ENCODE data around the gene NR6A1. TPM values are rescaled to one million over a fixed set of nuclear protein-coding genes. Genes with fewer than 3 reads are reported as not detected.

Gene NR6A1
- total RNA-seq, 1 donor from 2014 or later: 302 TPM

GRCh38 chr9:124743686-124744348, 27.3 kb downstream of the NR6A1 start:
- TF ChIP-seq EZH2 (IDR thresholded peaks at IDR 0.05): no peak
- TF ChIP-seq, protein P1, sequence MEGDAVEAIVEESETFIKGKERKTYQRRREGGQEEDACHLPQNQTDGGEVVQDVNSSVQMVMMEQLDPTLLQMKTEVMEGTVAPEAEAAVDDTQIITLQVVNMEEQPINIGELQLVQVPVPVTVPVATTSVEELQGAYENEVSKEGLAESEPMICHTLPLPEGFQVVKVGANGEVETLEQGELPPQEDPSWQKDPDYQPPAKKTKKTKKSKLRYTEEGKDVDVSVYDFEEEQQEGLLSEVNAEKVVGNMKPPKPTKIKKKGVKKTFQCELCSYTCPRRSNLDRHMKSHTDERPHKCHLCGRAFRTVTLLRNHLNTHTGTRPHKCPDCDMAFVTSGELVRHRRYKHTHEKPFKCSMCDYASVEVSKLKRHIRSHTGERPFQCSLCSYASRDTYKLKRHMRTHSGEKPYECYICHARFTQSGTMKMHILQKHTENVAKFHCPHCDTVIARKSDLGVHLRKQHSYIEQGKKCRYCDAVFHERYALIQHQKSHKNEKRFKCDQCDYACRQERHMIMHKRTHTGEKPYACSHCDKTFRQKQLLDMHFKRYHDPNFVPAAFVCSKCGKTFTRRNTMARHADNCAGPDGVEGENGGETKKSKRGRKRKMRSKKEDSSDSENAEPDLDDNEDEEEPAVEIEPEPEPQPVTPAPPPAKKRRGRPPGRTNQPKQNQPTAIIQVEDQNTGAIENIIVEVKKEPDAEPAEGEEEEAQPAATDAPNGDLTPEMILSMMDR (IDR thresholded peaks at IDR 0.05): no peak
- TF ChIP-seq EZH2phosphoT487 (IDR thresholded peaks at IDR 0.05): no peak
- Mint-ChIP-seq H3K27me3 (ENCODE audit: insufficient read depth, low read depth) (no peaks in the 10 kb centered on the region), H3K9me3 (peaks cover 2% of the 10 kb centered on the region), H3K27ac (no peak overlapping the region), H3K4me3 (no peak overlapping the region), H3K36me3 (peaks cover 8% of the 10 kb centered on the region), H3K4me1 (peaks cover 30% of the 10 kb centered on the region)
- Histone ChIP-seq H3K27me3 (no peaks in the 10 kb centered on the region), H3K9ac (no peak overlapping the region), H3K79me2 (ENCODE audit: low read depth) (peaks cover 100% of the 10 kb centered on the region), H3K9me3 (ENCODE audit: low read depth) (no peaks in the 10 kb centered on the region), H3K36me3 (no peaks in the 10 kb centered on the region), H3K27ac (no peak overlapping the region), H4K20me1 (ENCODE audit: low read depth) (peaks cover 94% of the 10 kb centered on the region), H3F3A (ENCODE audit: low read depth) (peaks cover 16% of the 10 kb centered on the region), H3K4me3 (no peak overlapping the region), H3K4me1 (peaks cover 4% of the 10 kb centered on the region), H2AFZ (replicated peaks) (no peak overlapping the region), H3K4me2 (no peak overlapping the region)
- no peak for DNase-seq (ENCODE audit: low spot score)

GRCh38 chr9:124742940-124743339, 28.2 kb downstream of the NR6A1 start:
- Histone ChIP-seq H3K9me3 (ENCODE audit: low read depth) (no peaks in the 10 kb centered on the region), H3K27ac (no peak overlapping the region), H2AFZ (replicated peaks) (no peak overlapping the region), H3K4me2 (no peak overlapping the region), H3K4me1 (peaks cover 4% of the 10 kb centered on the region), H3K36me3 (no peaks in the 10 kb centered on the region), H3K4me3 (no peak overlapping the region), H4K20me1 (ENCODE audit: low read depth) (peaks cover 94% of the 10 kb centered on the region), H3K79me2 (ENCODE audit: low read depth) (peaks cover 100% of the 10 kb centered on the region), H3K27me3 (no peaks in the 10 kb centered on the region), H3F3A (ENCODE audit: low read depth) (peaks cover 13% of the 10 kb centered on the region), H3K9ac (no peak overlapping the region)
- no peak for DNase-seq (ENCODE audit: low spot score)
- no peaks in the 10 kb centered on the region for H3K27me3 Mint-ChIP-seq (ENCODE audit: insufficient read depth, low read depth)
- H3K4me1 Mint-ChIP-seq: peaks cover 30% of the 10 kb centered on the region
- TF ChIP-seq EZH2 (IDR thresholded peaks at IDR 0.05) (no peak), EZH2phosphoT487 (IDR thresholded peaks at IDR 0.05) (no peak)
- no peak overlapping the region for H3K4me3 Mint-ChIP-seq
- H3K27ac Mint-ChIP-seq: peak overlapping the region; percentile 86
- peaks cover 8% of the 10 kb centered on the region for H3K36me3 Mint-ChIP-seq
- H3K9me3 Mint-ChIP-seq: peaks cover 2% of the 10 kb centered on the region

GRCh38 chr9:124741662-124742061, 29.4 kb downstream of the NR6A1 start:
- no peak overlapping the region for H3K9ac ChIP-seq
- H3K36me3 ChIP-seq: no peaks in the 10 kb centered on the region
- H3K9me3 ChIP-seq (ENCODE audit: low read depth): no peaks in the 10 kb centered on the region
- TF ChIP-seq EZH2 (IDR thresholded peaks at IDR 0.05) (no peak), EZH2phosphoT487 (IDR thresholded peaks at IDR 0.05) (no peak)
- TF ChIP-seq, protein P1 (IDR thresholded peaks at IDR 0.05): no peak
- H2AFZ ChIP-seq (replicated peaks): no peak overlapping the region
- H3K4me1 ChIP-seq: no peaks in the 10 kb centered on the region
- no peaks in the 10 kb centered on the region for H3K27me3 ChIP-seq
- no peak for DNase-seq (ENCODE audit: low spot score)
- Mint-ChIP-seq H3K4me3 (no peak overlapping the region), H3K27ac (no peak overlapping the region), H3K36me3 (peaks cover 8% of the 10 kb centered on the region), H3K27me3 (ENCODE audit: insufficient read depth, low read depth) (no peaks in the 10 kb centered on the region), H3K4me1 (peaks cover 21% of the 10 kb centered on the region), H3K9me3 (peaks cover 2% of the 10 kb centered on the region)
- H3K4me3 ChIP-seq: no peak overlapping the region
- H3K79me2 ChIP-seq (ENCODE audit: low read depth): peaks cover 100% of the 10 kb centered on the region
- peaks cover 94% of the 10 kb centered on the region for H4K20me1 ChIP-seq (ENCODE audit: low read depth)
- H3F3A ChIP-seq (ENCODE audit: low read depth): peaks cover 9% of the 10 kb centered on the region
- H3K4me2 ChIP-seq: no peak overlapping the region
- H3K27ac ChIP-seq: no peak overlapping the region

GRCh38 chr9:124741149-124741548, 30.0 kb downstream of the NR6A1 start:
- Mint-ChIP-seq H3K4me1 (peaks cover 21% of the 10 kb centered on the region), H3K27ac (no peak overlapping the region), H3K9me3 (peaks cover 2% of the 10 kb centered on the region), H3K27me3 (ENCODE audit: insufficient read depth, low read depth) (no peaks in the 10 kb centered on the region), H3K4me3 (no peak overlapping the region), H3K36me3 (peaks cover 8% of the 10 kb centered on the region)
- Histone ChIP-seq H3K79me2 (ENCODE audit: low read depth) (peaks cover 100% of the 10 kb centered on the region), H3K4me1 (no peaks in the 10 kb centered on the region), H3K27me3 (no peaks in the 10 kb centered on the region), H3K4me3 (no peak overlapping the region), H3K27ac (no peak overlapping the region), H3K4me2 (no peak overlapping the region), H3K36me3 (no peaks in the 10 kb centered on the region), H3K9me3 (ENCODE audit: low read depth) (no peaks in the 10 kb centered on the region), H3F3A (ENCODE audit: low read depth) (peaks cover 14% of the 10 kb centered on the region), H4K20me1 (ENCODE audit: low read depth) (peaks cover 94% of the 10 kb centered on the region), H3K9ac (no peak overlapping the region), H2AFZ (replicated peaks) (no peak overlapping the region)
- TF ChIP-seq EZH2phosphoT487 (IDR thresholded peaks at IDR 0.05) (no peak), EZH2 (IDR thresholded peaks at IDR 0.05) (no peak)
- TF ChIP-seq, protein P1 (IDR thresholded peaks at IDR 0.05): no peak
- no peak for DNase-seq (ENCODE audit: low spot score)

Data from neural progenitor cell (in vitro differentiated cells).